Ascending aorta (tissue), 2 donors: ENCODE data around the gene THSD8. TPM values are rescaled to one million over a fixed set of nuclear protein-coding genes. Genes with fewer than 3 reads are reported as not detected.

Experiments used
- DNase-seq, 2 donors: peaks; one replicate each; pipeline ENCODE4 v3.0.0-alpha.2; 2019; ENCODE audit warnings: low spot score in 2 of 2
- H3K27ac ChIP-seq, 2 donors: fragments of 200-600 bp; sonication (generic); one replicate each; pipeline ENCODE4 v1.5.1; 2016 to 2017; ENCODE audit warnings: mild to moderate bottlenecking in 1 of 2
- H3K27me3 ChIP-seq: fragments of 200-600 bp; sonication (generic); one replicate; pipeline ENCODE4 v1.5.1; 2017
- H3K36me3 ChIP-seq, 2 donors: fragments of 200-600 bp; sonication (generic); one replicate each; pipeline ENCODE4 v1.5.1; 2016
- H3K4me1 ChIP-seq, 2 donors: fragments of 200-600 bp; sonication (generic); one replicate each; pipeline ENCODE4 v1.5.1; 2016 to 2017; ENCODE audit warnings: mild to moderate bottlenecking in 1 of 2
- H3K4me3 ChIP-seq, 2 donors: fragments of 200-600 bp; sonication (generic); one replicate each; pipeline ENCODE4 v1.5.1; 2016 to 2017; ENCODE audit warnings: mild to moderate bottlenecking in 1 of 2
- H3K9me3 ChIP-seq, 2 donors: fragments of 200-600 bp; sonication (generic); one replicate each; pipeline ENCODE4 v1.5.1; 2016
- intact Hi-C: fragments of 100-400 bp; cut with DNase I; formaldehyde crosslinking; loops from one replicate; pipeline ENCODE4 v1.15.1; 2023
- total RNA-seq: library from RNA; depleted of rRNA; stranded (reverse); fragments of >200 nt; gene quantifications from one replicate; pipeline ENCODE4 v1.1.0, GENCODE V29; 2016
- TF ChIP-seq, protein P1 (sequence below), 3 experiments: fragments of 200-600 bp in 2 of 3; fragments of 450-650 bp in 1 of 3; sonication (generic) in 2 of 3; IDR thresholded peaks; one replicate each; pipeline ENCODE4 v1.5.1; 2016 to 2019; ENCODE audit warnings: antibody characterized with exemption in 3 of 3, mild to moderate bottlenecking in 1 of 3, moderate library complexity in 1 of 3

THSD8 gene
- total RNA-seq, 1 donor from 2014 or later = not detected

DNA sequence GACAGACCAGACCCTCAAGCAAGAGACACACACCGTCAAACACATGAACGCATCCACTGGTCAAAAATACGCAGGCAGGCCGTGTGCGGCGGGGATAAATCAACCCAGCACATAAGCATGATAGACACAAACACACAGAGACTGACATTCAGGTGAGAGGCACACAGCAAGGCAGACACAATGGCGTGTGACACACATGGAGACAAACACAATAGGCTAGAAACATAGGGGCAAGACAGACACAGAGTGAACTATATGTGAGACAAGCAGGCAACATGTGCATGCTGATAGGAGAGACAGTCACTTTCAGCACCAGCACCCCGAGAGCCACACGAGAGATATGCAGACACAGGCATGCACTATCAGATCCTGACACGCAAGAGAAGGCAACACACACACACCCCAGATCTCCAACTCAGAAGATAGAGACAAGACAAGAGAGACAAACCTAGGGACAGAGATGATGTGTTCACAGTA is 17.4 kb upstream of the THSD8 start:
- intact Hi-C loops = loop anchor here (10.0 kb wide), 1 partner anchor 1250 kb away; the partner anchor contains the start of gene CNN1
- TF ChIP-seq, protein P1, sequence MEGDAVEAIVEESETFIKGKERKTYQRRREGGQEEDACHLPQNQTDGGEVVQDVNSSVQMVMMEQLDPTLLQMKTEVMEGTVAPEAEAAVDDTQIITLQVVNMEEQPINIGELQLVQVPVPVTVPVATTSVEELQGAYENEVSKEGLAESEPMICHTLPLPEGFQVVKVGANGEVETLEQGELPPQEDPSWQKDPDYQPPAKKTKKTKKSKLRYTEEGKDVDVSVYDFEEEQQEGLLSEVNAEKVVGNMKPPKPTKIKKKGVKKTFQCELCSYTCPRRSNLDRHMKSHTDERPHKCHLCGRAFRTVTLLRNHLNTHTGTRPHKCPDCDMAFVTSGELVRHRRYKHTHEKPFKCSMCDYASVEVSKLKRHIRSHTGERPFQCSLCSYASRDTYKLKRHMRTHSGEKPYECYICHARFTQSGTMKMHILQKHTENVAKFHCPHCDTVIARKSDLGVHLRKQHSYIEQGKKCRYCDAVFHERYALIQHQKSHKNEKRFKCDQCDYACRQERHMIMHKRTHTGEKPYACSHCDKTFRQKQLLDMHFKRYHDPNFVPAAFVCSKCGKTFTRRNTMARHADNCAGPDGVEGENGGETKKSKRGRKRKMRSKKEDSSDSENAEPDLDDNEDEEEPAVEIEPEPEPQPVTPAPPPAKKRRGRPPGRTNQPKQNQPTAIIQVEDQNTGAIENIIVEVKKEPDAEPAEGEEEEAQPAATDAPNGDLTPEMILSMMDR (IDR thresholded peaks at IDR 0.05) = no peak
- Histone ChIP-seq H3K36me3 (no peaks in the 10 kb centered on the region), H3K4me3 (peak overlapping the region in 1 of 2 donors; percentile 65), H3K4me1 (peaks cover 51 to 74% of the 10 kb centered on the region in 2 donors), H3K27ac (peak overlapping the region; percentile 95 to 96), H3K27me3 (no peaks in the 10 kb centered on the region), H3K9me3 (no peaks in the 10 kb centered on the region)
- no peak for DNase-seq

DNA sequence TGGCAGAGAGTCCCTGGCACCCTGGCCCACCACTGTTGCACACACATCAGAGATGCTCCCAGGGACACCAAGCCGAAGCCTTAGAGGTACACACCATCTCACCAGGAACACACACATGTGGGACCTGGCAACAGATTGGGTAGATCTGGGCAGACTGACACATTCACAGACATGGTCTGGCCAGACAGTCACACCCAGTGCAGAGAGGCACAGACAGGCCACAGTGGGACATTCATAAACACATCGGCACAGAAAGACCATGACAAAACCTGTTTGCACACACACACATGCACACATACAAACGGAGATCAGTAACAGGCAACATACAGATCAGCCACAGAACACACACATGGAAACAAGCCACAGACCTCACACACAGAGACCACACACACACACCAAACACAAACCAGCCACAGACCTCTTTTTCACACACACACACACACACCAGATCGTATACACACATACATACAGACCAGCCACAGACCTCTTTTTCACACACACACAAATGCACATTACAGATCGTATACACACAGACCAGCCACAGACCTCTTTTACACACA is 16.9 kb upstream of the THSD8 start:
- Histone ChIP-seq H3K36me3 (no peaks in the 10 kb centered on the region), H3K27me3 (no peaks in the 10 kb centered on the region), H3K9me3 (no peaks in the 10 kb centered on the region), H3K4me1 (peaks cover 51 to 71% of the 10 kb centered on the region in 2 donors), H3K27ac (peak overlapping the region; percentile 95 to 96), H3K4me3 (peak overlapping the region in 1 of 2 donors; percentile 30)
- peak in 1 of 2 donors; percentile 77 for DNase-seq
- intact Hi-C loops = loop anchor here (10.0 kb wide), 1 partner anchor 1250 kb away; the partner anchor contains the start of gene CNN1
- TF ChIP-seq, protein P1 (IDR thresholded peaks at IDR 0.05) = no peak

DNA sequence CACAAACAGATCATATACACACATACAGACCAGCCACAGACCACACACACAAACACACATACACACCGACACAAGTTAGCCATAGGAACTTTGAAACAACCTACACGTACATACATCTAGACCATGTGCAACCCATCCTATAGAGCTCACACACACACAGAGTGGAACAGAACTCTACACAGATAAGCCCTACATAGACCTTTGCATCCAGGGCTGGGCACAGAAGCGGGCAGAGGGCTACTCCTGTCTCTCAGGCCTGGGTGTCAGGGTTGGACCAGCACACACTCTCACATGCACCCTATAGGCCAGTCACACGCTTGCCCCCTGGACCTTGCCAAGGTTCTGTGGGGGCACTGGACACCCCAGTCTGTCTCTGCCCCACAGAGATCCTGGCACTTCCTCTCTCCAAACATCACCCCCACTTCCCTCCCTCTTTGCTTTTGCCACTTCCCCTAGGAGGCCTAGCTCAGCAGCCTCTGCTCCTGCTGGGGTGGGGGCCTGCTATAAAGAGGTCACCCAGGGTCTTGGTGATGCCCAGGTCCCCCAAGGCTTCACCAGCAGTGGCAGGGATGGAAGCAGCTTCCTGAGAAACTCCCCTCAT is 16.3 kb upstream of the THSD8 start:
- Histone ChIP-seq H3K4me3 (peak overlapping the region in 1 of 2 donors; percentile 30), H3K4me1 (peaks cover 51 to 71% of the 10 kb centered on the region in 2 donors), H3K27ac (peak overlapping the region; percentile 95 to 96), H3K27me3 (no peaks in the 10 kb centered on the region), H3K9me3 (no peaks in the 10 kb centered on the region), H3K36me3 (no peaks in the 10 kb centered on the region)
- peak in 1 of 2 donors; percentile 74 for DNase-seq
- TF ChIP-seq, protein P1 (IDR thresholded peaks at IDR 0.05) = no peak
- intact Hi-C loops = loop anchor here (10.0 kb wide), 1 partner anchor 1251 kb away; the partner anchor contains the start of gene CNN1

DNA sequence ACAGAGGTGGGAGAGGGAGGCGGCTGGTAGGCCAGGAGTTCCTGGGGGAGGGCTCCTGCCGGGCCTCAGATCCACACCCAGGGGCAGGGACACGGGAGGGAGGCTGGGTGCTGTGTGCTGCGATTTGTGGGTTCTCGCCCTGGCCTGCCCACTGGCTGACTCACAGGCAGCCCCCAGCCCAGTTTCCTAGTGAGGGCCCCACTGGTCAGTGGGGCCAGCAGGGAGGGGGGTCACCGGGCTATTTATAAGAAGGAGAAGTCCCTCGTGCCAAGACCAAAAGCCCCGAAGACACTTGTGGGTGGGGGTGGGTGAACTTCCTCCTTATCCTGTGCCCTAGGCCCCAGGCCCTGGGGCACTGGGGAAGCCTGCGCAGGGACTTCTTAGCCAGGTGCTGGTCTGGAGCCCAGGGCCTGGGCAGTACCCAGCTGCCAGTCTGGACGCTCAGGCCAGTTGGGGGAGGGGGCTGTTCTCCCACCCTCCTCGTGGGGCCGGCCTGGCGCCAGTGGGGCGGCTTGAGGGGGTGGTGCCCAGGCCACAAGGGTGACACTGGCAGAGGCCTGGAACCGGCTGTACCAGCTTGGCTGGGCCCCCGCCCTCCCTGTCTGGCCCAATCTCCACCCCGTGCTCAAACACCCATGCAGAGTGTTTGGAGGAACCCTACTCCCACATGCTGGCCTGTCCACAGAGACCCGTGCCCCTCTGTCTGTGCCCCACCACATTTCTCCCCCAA is 15.6 kb upstream of the THSD8 start:
- H3K4me3 ChIP-seq = no peak overlapping the region
- H3K36me3 ChIP-seq = no peaks in the 10 kb centered on the region
- peak overlapping the region; percentile 95 to 96 for H3K27ac ChIP-seq
- TF ChIP-seq, protein P1 (IDR thresholded peaks at IDR 0.05) = no peak
- H3K9me3 ChIP-seq = no peaks in the 10 kb centered on the region
- intact Hi-C loops = loop anchor here (10.0 kb wide), 1 partner anchor 1252 kb away; the partner anchor contains the start of gene CNN1
- peaks cover 51 to 71% of the 10 kb centered on the region in 2 donors for H3K4me1 ChIP-seq
- H3K27me3 ChIP-seq = no peaks in the 10 kb centered on the region
- DNase-seq = peak; percentile 72 to 89

DNA sequence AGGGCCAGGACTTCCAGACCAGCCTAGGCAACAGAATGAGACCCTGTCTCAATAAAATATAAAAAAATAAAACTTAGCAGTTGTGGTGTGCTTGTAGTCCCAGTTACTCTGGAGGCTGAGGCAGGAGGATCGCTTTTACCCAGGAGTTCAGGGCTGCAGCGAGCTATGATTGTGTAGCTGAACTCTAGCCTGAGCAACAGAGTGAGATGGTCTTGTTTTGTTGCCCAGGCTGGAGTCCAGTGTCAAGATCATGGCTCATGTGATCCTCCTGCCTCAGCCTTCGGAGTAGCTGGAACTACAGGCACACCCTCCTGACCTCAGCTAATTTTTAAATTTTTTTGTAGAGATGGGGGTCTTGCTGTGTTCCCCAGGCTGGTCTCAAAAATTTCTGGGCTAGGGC is 14.9 kb upstream of the THSD8 start:
- H3K4me1 ChIP-seq = peaks cover 51 to 69% of the 10 kb centered on the region in 2 donors
- intact Hi-C loops = loop anchor here (10.0 kb wide), 1 partner anchor 1252 kb away; the partner anchor contains the start of gene CNN1

More for the DNA sequence above, 14.9 kb upstream of the THSD8 start:
- no peak for DNase-seq
- TF ChIP-seq, protein P1 (IDR thresholded peaks at IDR 0.05) = no peak
- no peaks in the 10 kb centered on the region for H3K27me3 ChIP-seq
- H3K9me3 ChIP-seq = no peaks in the 10 kb centered on the region
- H3K4me3 ChIP-seq = no peak overlapping the region
- peak overlapping the region; percentile 95 to 96 for H3K27ac ChIP-seq
- peaks cover 0 to under 1% of the 10 kb centered on the region in 2 donors for H3K36me3 ChIP-seq
